RWPE2 (cell line): ENCODE measurements around the gene MTG2.

Experiments
- ATAC-seq: fragments of 200-7000 bp; cut with Tn5 transposase; 3 replicates; pipeline ENCODE4 v1.9.1; 2021; ENCODE audit warnings: low read depth
- DNase-seq: peaks from one replicate; pipeline ENCODE4 v3.0.0-alpha.2; 2020; ENCODE audit warnings: low spot score
- H3K27ac ChIP-seq: fragments of 450-650 bp; 2 replicates; pipeline ENCODE4 v1.5.1; 2017; ENCODE audit warnings: mild to moderate bottlenecking; ENCODE audit not compliant: poor library complexity, severe bottlenecking
- H3K27me3 ChIP-seq: fragments of 250-450 bp; sonication (Bioruptor Pico); 2 replicates; pipeline ENCODE4 v1.5.1; 2021; ENCODE audit warnings: mild to moderate bottlenecking, moderate library complexity; ENCODE audit not compliant: insufficient read depth, poor library complexity, severe bottlenecking
- H3K36me3 ChIP-seq: fragments of 250-450 bp; sonication (Bioruptor Pico); 2 replicates; pipeline ENCODE4 v1.5.1; 2020; ENCODE audit warnings: low read depth, mild to moderate bottlenecking, moderate library complexity
- H3K4me1 ChIP-seq: fragments of 250-450 bp; sonication (Bioruptor Pico); 2 replicates; pipeline ENCODE4 v1.5.1; 2021; ENCODE audit warnings: mild to moderate bottlenecking, moderate library complexity; ENCODE audit not compliant: insufficient read depth, poor library complexity, severe bottlenecking
- H3K4me3 ChIP-seq: fragments of 250-450 bp; sonication (Bioruptor Pico); 2 replicates; pipeline ENCODE4 v1.5.1; 2021; ENCODE audit warnings: mild to moderate bottlenecking, moderate library complexity; ENCODE audit not compliant: severe bottlenecking
- H3K9me3 ChIP-seq: fragments of 250-450 bp; sonication (Bioruptor Pico); 2 replicates; pipeline ENCODE4 v1.5.1; 2021; ENCODE audit warnings: mild to moderate bottlenecking, moderate library complexity; ENCODE audit not compliant: severe bottlenecking
- TF ChIP-seq, protein P1 (sequence below): fragments of 450-650 bp; IDR thresholded peaks from one replicate; pipeline ENCODE4 v1.5.1; 2017; ENCODE audit warnings: mild to moderate bottlenecking, moderate library complexity; ENCODE audit not compliant: poor library complexity, severe bottlenecking

Gene MTG2

DNA sequence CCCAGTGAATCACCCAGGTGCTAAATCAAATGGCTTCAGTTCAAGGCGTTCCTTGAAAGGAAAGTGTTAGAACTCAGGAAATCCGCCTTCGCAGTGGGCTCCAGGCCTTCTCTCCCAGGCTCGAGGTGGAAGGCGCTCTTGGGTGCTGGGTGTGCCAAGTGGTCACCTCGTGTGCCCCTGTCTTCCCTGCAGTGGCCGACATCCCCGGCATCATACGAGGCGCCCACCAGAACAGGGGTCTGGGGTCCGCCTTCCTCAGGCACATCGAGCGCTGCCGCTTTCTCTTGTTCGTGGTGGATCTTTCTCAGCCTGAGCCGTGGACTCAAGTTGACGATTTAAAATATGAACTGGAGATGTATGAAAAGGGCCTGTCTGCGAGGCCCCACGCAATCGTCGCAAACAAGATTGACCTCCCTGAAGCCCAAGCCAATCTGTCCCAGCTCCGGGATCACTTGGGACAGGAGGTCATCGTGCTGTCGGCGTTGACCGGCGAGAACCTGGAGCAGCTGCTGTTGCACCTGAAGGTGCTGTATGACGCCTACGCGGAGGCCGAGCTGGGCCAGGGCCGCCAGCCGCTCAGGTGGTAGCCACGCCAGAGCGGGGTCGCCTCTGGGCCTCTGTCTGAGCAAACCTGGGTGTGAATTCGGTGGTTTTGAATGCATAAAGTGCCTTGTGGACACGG lies 17.8 kb downstream of the MTG2 start:
- no peaks in the 10 kb centered on the region for H3K27me3 ChIP-seq
- TF ChIP-seq, protein P1, sequence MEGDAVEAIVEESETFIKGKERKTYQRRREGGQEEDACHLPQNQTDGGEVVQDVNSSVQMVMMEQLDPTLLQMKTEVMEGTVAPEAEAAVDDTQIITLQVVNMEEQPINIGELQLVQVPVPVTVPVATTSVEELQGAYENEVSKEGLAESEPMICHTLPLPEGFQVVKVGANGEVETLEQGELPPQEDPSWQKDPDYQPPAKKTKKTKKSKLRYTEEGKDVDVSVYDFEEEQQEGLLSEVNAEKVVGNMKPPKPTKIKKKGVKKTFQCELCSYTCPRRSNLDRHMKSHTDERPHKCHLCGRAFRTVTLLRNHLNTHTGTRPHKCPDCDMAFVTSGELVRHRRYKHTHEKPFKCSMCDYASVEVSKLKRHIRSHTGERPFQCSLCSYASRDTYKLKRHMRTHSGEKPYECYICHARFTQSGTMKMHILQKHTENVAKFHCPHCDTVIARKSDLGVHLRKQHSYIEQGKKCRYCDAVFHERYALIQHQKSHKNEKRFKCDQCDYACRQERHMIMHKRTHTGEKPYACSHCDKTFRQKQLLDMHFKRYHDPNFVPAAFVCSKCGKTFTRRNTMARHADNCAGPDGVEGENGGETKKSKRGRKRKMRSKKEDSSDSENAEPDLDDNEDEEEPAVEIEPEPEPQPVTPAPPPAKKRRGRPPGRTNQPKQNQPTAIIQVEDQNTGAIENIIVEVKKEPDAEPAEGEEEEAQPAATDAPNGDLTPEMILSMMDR, result no peak
- H3K27ac ChIP-seq, result no peak overlapping the region
- ATAC-seq (no peak), DNase-seq (peak; percentile 84)
- H3K9me3 ChIP-seq, result no peaks in the 10 kb centered on the region
- H3K4me3 ChIP-seq, result no peak overlapping the region
- peaks cover 70% of the 10 kb centered on the region for H3K36me3 ChIP-seq
- peaks cover 18% of the 10 kb centered on the region for H3K4me1 ChIP-seq

DNA sequence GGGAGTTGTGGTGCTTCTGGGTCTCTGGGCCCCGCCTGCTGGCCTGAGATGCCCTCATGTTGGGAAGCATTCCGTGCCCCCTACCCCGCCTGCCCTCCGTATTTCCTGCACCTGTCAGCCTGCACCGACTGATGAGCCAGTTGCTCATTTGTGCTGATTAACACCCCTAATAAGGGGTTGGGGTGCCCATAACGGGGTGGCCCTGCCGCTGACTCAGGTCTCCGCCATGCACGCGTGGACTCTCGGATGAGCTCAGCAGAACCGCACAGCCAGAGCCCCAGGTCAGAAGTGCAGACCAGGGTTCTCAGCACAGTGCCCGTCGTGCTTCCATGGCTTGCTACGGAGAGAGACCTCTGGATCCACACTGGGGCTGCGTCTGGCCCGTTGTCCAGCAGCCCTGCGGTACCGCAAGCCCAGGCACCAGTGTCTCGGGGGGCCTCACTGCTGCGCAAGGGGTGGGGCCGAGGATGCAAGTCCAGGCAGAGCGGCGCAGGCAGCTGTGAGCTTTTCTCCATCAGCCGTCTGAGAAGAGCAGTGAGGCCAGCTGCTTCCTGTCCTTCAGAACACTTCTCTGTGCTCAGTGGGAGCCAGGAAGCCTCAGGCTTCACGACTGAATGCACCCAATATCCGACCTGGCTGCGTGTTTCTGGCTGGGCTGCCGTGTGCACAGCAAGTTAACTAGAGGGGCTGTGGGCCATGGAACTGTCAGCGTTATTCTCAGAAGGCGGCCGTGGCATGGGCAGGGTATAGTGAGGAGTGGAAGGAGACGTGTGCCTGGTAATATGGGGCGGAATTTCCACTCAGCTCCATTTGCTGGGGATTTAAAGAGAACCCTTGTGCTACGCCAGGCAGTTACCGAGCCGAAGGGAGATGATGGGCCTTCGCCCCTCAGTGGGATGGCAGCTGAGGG lies 18.6 kb downstream of the MTG2 start:
- Histone ChIP-seq H3K4me1 (peaks cover 18% of the 10 kb centered on the region), H3K27ac (peak overlapping the region; percentile 75), H3K4me3 (no peak overlapping the region), H3K9me3 (no peaks in the 10 kb centered on the region), H3K27me3 (no peaks in the 10 kb centered on the region), H3K36me3 (peaks cover 64% of the 10 kb centered on the region)
- DNase-seq (peak; percentile 86), ATAC-seq (no peak)
- TF ChIP-seq, protein P1, result no peak

DNA sequence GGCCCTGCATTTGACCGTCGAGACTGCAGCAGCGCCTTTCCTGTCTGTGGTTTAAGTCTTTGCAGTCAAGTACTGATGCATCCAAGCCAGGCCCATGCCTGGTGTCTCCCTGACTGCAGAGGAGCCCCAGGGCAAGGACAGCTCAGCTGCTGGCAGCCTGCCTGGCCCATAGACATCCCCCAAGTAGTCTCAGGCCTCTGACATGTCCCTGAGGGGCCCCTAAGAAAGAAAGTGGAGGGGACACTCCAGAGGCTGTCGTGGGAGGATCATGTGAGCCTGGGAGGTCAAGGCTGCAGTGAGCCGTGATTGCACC lies 19.2 kb downstream of the MTG2 start:
- H3K4me3 ChIP-seq, result no peak overlapping the region
- no peaks in the 10 kb centered on the region for H3K9me3 ChIP-seq
- peaks cover 18% of the 10 kb centered on the region for H3K4me1 ChIP-seq
- peaks cover 58% of the 10 kb centered on the region for H3K36me3 ChIP-seq
- peak overlapping the region; percentile 75 for H3K27ac ChIP-seq
- H3K27me3 ChIP-seq, result no peaks in the 10 kb centered on the region
- DNase-seq (no peak), ATAC-seq (peak; percentile 21; the same call in 1 of the 3 replicates)
- TF ChIP-seq, protein P1, result no peak

DNA sequence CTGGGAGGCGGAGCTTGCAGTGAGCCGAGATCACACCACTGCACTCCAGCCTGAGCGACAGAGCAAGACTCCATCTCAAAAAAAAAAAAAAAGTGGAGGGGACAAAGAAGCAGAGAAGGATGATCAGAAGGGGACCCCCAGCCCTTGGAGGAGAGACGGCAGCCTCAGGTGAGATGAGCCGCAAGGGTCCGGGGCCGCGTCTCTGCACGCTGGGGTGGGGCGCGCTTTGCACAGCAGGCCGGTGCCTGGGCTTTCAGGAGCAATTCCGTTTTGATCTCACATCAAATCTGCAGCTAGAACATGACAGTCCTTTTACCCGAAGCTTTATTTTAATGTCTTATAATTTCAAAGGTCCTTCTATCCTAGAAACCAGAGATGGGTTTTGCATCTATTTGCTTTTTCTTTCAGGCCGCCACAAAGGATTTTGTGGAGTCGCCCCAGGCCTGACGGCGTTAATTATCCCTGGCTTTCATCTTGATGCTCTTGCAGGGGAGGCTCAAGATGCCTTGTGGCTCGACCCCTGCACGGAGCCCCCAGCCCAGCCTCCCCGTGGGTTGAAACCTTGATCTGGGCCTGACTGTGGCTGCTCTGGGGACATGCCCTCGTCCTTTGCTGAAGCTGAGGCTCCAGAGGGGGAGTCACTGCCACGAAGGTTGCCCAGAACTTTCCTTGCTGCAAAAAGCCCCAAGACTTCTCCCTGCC lies 20.0 kb downstream of the MTG2 start:
- peaks cover 50% of the 10 kb centered on the region for H3K36me3 ChIP-seq
- no peaks in the 10 kb centered on the region for H3K27me3 ChIP-seq
- H3K9me3 ChIP-seq, result no peaks in the 10 kb centered on the region
- TF ChIP-seq, protein P1, result no peak
- no peak for ATAC-seq
- H3K4me3 ChIP-seq, result no peak overlapping the region
- peak overlapping the region; percentile 75 for H3K27ac ChIP-seq
- peak; percentile 80 for DNase-seq
- H3K4me1 ChIP-seq, result peaks cover 18% of the 10 kb centered on the region
